ENCODE data around the gene SLC7A14. TPM values are rescaled to one million over a fixed set of nuclear protein-coding genes. Genes with fewer than 3 reads are reported as not detected.
A peak's percentile ranks its signal among the peaks of the same experiment; 100 is the strongest.

The SLC7A14 gene
- total and polyA plus RNA-seq, 2 of the 13 experiments (the other 11 are each of a cell fraction or from before 2014, with no cell fraction given): not detected

GRCh38 chr3:170437696-170438407, 148.0 kb downstream of the SLC7A14 start:
- DNase-seq (ENCODE audit: low spot score) (peak; percentile 45), ATAC-seq (peak; percentile 91), FAIRE-seq (peak; percentile 42)
- peaks cover 16% of the 10 kb centered on the region for H3K4me1 ChIP-seq (ENCODE audit: insufficient read depth, low read length)
- no peaks in the 10 kb centered on the region; a peak in 1 of 5 replicates for H3K36me3 ChIP-seq (replicated peaks in 1 of 2; ENCODE audit: control insufficient read depth in 1 of 2, insufficient read depth in 2 of 2, low read length in 2 of 2)
- no peaks in the 10 kb centered on the region for H3K79me2 ChIP-seq (ENCODE audit: insufficient read depth, low read length)
- H3K4me2 ChIP-seq (ENCODE audit: low read depth, low read length): peak overlapping the region; percentile 46
- in situ Hi-C loops (cut with HindIII; ENCODE audit: extremely low pct_ligation_motif_present, low pct_unique_long_range_greater_than_20kb): no loop called here
- 64% methylated on average over 8 of the region's 10 CpGs for WGBS (ENCODE audit: low lambda C conversion rate)
- H3K9me3 ChIP-seq (ENCODE audit: low read length): no peaks in the 10 kb centered on the region
- H4K20me1 ChIP-seq (ENCODE audit: insufficient read depth, low read length): no peaks in the 10 kb centered on the region
- no peak overlapping the region for H3K27ac ChIP-seq (ENCODE audit: extremely low read length, insufficient read depth, low read length)
- H3K27me3 ChIP-seq (ENCODE audit: control insufficient read depth in 1 of 2, insufficient read depth in 2 of 2, low read length in 2 of 2): peaks cover 3 to 9% of the 10 kb centered on the region in 2 experiments; a peak in 1 of 5 replicates
- BruUV-seq (replicated peaks): no TSS peak
- ChIA-PET CTCF (ENCODE audit: low intra/inter-chr PET ratio, low total read pairs) (interaction anchor here (1.5 kb wide), 1 partner anchor 24 kb away, joined by 5 read pairs; no protein-coding TSS in a partner anchor), POLR2A (interaction anchor here (1.4 kb wide), 1 partner anchor 12 kb away, joined by 4 read pairs; no protein-coding TSS in a partner anchor)
- H3K4me3 ChIP-seq (replicated peaks in 1 of 3; ENCODE audit: insufficient read depth in 1 of 3, low read depth in 2 of 3, low read length in 3 of 3): peak overlapping the region in 1 of 3 experiments; percentile 21; a peak in 1 of 6 replicates
- H2AFZ ChIP-seq (ENCODE audit: low read length): peak overlapping the region; percentile 9
- intact Hi-C loops (cut with micrococcal nuclease; ENCODE audit: unreplicated experiment): no loop called here
- no peak overlapping the region; the same call in 1 of the 2 replicates for H3K9ac ChIP-seq (ENCODE audit: insufficient read depth, low read depth, low read length)
- peak; percentile 16; the same call in 1 of the 2 replicates for TF ChIP-seq SMC3 (IDR thresholded peaks at IDR 0.05; ENCODE audit: low read length)
- peak; percentile 52 for TF ChIP-seq CTCF (CRISPR knock-in tag; IDR thresholded peaks at IDR 0.05)
- 0 out of 2 replicates have a peak, but pooled peaks have one; percentile 12 for TF ChIP-seq ETV5 (CRISPR knock-in tag; IDR thresholded peaks at IDR 0.05; ENCODE audit: borderline replicate concordance)
- TF ChIP-seq CEBPB (IDR thresholded peaks at IDR 0.05; ENCODE audit: borderline replicate concordance, low read depth, low read length): no peak
- 0 out of 2 replicates have a peak, but pooled peaks have one; percentile 13 for TF ChIP-seq HNF1B (CRISPR knock-in tag; IDR thresholded peaks at IDR 0.05)
- TF ChIP-seq NRL (CRISPR knock-in tag; IDR thresholded peaks at IDR 0.05; ENCODE audit: borderline replicate concordance): no peak
- no peak for TF ChIP-seq ZNF740 (CRISPR knock-in tag; IDR thresholded peaks at IDR 0.05)
- no peak for TF ChIP-seq TAF1 (CRISPR knock-in tag; IDR thresholded peaks at IDR 0.05)
- no peak for TF ChIP-seq ZNF264 (CRISPR knock-in tag; IDR thresholded peaks at IDR 0.05)
